HEK293 (cell line): Measurements from ENCODE around the gene RAP1B.
A peak's percentile ranks its signal among the peaks of the same experiment; 100 is the strongest.

Experiments
- CTCF ChIA-PET: fragments of 350-600 bp; formaldehyde crosslinking; extraction: SDS; loops from one replicate; lab custom pipeline; 2021; ENCODE audit warnings: antibody characterized with exemption; lab: Yijun Ruan, JAX
- POLR2A ChIA-PET: fragments of 300-600 bp; formaldehyde crosslinking; extraction: SDS; loops from one replicate; lab custom pipeline; 2020; ENCODE audit warnings: antibody characterized with exemption, inconsistent platforms; lab: Yijun Ruan, JAX
- H3K27ac ChIP-seq: fragments of 200-500 bp; sonication (Bioruptor generic); 2 replicates; pipeline ENCODE4 v1.5.1; 2014; ENCODE audit warnings: low read depth, low read length, control low read depth, inconsistent platforms; ENCODE audit errors: extremely low read depth
- H3K36me3 ChIP-seq, 2 experiments: fragments of 200-500 bp in 1 of 2; sonication (Bioruptor generic) in 1 of 2; 1 replicate in 1 of 2; 2 replicates in 1 of 2; pipeline ENCODE4 v1.5.1; 2014 to 2017; ENCODE audit warnings: inconsistent platforms in 2 of 2, low read length in 2 of 2; ENCODE audit not compliant: control insufficient read depth in 2 of 2, insufficient read depth in 1 of 2
- H3K4me1 ChIP-seq: fragments of 200-500 bp; sonication (Bioruptor generic); 2 replicates; pipeline ENCODE4 v1.5.1; 2014; ENCODE audit warnings: mild to moderate bottlenecking, low read length, inconsistent platforms; ENCODE audit not compliant: control insufficient read depth, insufficient read depth
- H3K4me3 ChIP-seq: 2 replicates; pipeline ENCODE4 v1.5.1; 2011; ENCODE audit warnings: low read depth, mild to moderate bottlenecking, control low read depth, low read length, moderate library complexity
- H3K9me3 ChIP-seq: fragments of 200-500 bp; sonication (Bioruptor generic); 2 replicates; pipeline ENCODE4 v1.5.1; 2014; ENCODE audit warnings: low read depth, low read length, inconsistent platforms; ENCODE audit not compliant: control insufficient read depth, insufficient read depth
- KLF10 ChIP-seq: fragments of 450-650 bp; IDR thresholded peaks from 2 replicates; pipeline ENCODE4 v1.5.1; 2018; ENCODE audit warnings: missing biosample characterization, mild to moderate bottlenecking, missing genetic modification characterization
- KLF7 ChIP-seq: fragments of 450-650 bp; formaldehyde crosslinking; IDR thresholded peaks from 2 replicates; pipeline ENCODE4 v1.5.1; 2016; ENCODE audit warnings: missing biosample characterization, missing genetic modification characterization, borderline replicate concordance
- PRDM1 ChIP-seq: fragments of 450-650 bp; formaldehyde crosslinking; IDR thresholded peaks from 2 replicates; pipeline ENCODE4; 2016; ENCODE audit warnings: missing biosample characterization, missing genetic modification characterization
- SP7 ChIP-seq: fragments of 450-650 bp; formaldehyde crosslinking; IDR thresholded peaks from 2 replicates; pipeline ENCODE4 v1.5.1; 2016; ENCODE audit warnings: missing biosample characterization, missing genetic modification characterization
- ZBTB7A ChIP-seq: fragments of 450-650 bp; formaldehyde crosslinking; IDR thresholded peaks from 2 replicates; pipeline ENCODE4 v1.5.1; 2016; ENCODE audit warnings: low read depth, missing biosample characterization, missing genetic modification characterization
- ZFHX2 ChIP-seq: fragments of 450-650 bp; formaldehyde crosslinking; conservative IDR thresholded peaks from 2 replicates; pipeline ENCODE4 v1.5.1; 2016; ENCODE audit warnings: missing biosample characterization, missing genetic modification characterization
- ZFP41 ChIP-seq: fragments of 450-650 bp; formaldehyde crosslinking; IDR thresholded peaks from 2 replicates; pipeline ENCODE4 v1.5.1; 2016; ENCODE audit warnings: missing biosample characterization, missing genetic modification characterization, borderline replicate concordance
- ZIC2 ChIP-seq: fragments of 450-650 bp; formaldehyde crosslinking; IDR thresholded peaks from 2 replicates; pipeline ENCODE4 v1.5.1; 2016; ENCODE audit warnings: missing biosample characterization, missing genetic modification characterization
- ZNF146 ChIP-seq: fragments of 450-650 bp; formaldehyde crosslinking; IDR thresholded peaks from 2 replicates; pipeline ENCODE4 v1.5.1; 2016; ENCODE audit warnings: missing biosample characterization, missing genetic modification characterization
- ZNF155 ChIP-seq: fragments of 450-650 bp; formaldehyde crosslinking; IDR thresholded peaks from 2 replicates; pipeline ENCODE4 v1.5.1; 2016; ENCODE audit warnings: missing biosample characterization, missing genetic modification characterization
- ZNF169 ChIP-seq: fragments of 450-650 bp; formaldehyde crosslinking; IDR thresholded peaks from 2 replicates; pipeline ENCODE4 v1.5.1; 2016; ENCODE audit warnings: missing biosample characterization, missing genetic modification characterization
- ZNF202 ChIP-seq: fragments of 450-650 bp; formaldehyde crosslinking; IDR thresholded peaks from 2 replicates; pipeline ENCODE4 v1.5.1; 2016; ENCODE audit warnings: missing biosample characterization, missing genetic modification characterization, borderline replicate concordance
- ZNF350 ChIP-seq: fragments of 450-650 bp; formaldehyde crosslinking; IDR thresholded peaks from 2 replicates; pipeline ENCODE4 v1.5.0; 2017; ENCODE audit warnings: missing biosample characterization, mild to moderate bottlenecking, missing genetic modification characterization
- ZNF366 ChIP-seq: fragments of 450-650 bp; formaldehyde crosslinking; conservative IDR thresholded peaks from 2 replicates; pipeline ENCODE4 v1.5.1; 2016; ENCODE audit warnings: missing biosample characterization, missing genetic modification characterization
- ZNF416 ChIP-seq: fragments of 450-650 bp; formaldehyde crosslinking; IDR thresholded peaks from 2 replicates; pipeline ENCODE4 v1.5.1; 2016; ENCODE audit warnings: missing biosample characterization, missing genetic modification characterization
- ZNF510 ChIP-seq: fragments of 450-650 bp; formaldehyde crosslinking; IDR thresholded peaks from 2 replicates; pipeline ENCODE4 v1.5.1; 2018; ENCODE audit warnings: mild to moderate bottlenecking, missing genetic modification characterization, missing biosample characterization; ENCODE audit not compliant: insufficient replicate concordance
- ZNF610 ChIP-seq: fragments of 450-650 bp; formaldehyde crosslinking; IDR thresholded peaks from 2 replicates; pipeline ENCODE4 v1.5.1; 2016; ENCODE audit warnings: missing biosample characterization, missing genetic modification characterization, borderline replicate concordance
- ZNF626 ChIP-seq: fragments of 450-650 bp; sonication (Bioruptor Pico); formaldehyde crosslinking; IDR thresholded peaks from 2 replicates; pipeline ENCODE4 v1.5.1; 2018; ENCODE audit warnings: missing biosample characterization, missing genetic modification characterization, inconsistent platforms
- ZSCAN16 ChIP-seq: fragments of 450-650 bp; formaldehyde crosslinking; IDR thresholded peaks from 2 replicates; pipeline ENCODE4 v1.5.1; 2016; ENCODE audit warnings: missing biosample characterization, missing genetic modification characterization
- ZXDB ChIP-seq: fragments of 450-650 bp; formaldehyde crosslinking; IDR thresholded peaks from 2 replicates; pipeline ENCODE4 v1.5.1; 2016; ENCODE audit warnings: missing biosample characterization, missing genetic modification characterization
- TF ChIP-seq, protein P1 (sequence below): fragments of 450-650 bp; formaldehyde crosslinking; IDR thresholded peaks from 2 replicates; pipeline ENCODE4 v1.5.1; 2016; ENCODE audit warnings: missing biosample characterization, missing genetic modification characterization
- TF ChIP-seq, protein P2 (sequence below): fragments of 450-650 bp; formaldehyde crosslinking; IDR thresholded peaks from 2 replicates; pipeline ENCODE4 v1.5.1; 2016; ENCODE audit warnings: missing biosample characterization, missing genetic modification characterization

Gene RAP1B

DNA sequence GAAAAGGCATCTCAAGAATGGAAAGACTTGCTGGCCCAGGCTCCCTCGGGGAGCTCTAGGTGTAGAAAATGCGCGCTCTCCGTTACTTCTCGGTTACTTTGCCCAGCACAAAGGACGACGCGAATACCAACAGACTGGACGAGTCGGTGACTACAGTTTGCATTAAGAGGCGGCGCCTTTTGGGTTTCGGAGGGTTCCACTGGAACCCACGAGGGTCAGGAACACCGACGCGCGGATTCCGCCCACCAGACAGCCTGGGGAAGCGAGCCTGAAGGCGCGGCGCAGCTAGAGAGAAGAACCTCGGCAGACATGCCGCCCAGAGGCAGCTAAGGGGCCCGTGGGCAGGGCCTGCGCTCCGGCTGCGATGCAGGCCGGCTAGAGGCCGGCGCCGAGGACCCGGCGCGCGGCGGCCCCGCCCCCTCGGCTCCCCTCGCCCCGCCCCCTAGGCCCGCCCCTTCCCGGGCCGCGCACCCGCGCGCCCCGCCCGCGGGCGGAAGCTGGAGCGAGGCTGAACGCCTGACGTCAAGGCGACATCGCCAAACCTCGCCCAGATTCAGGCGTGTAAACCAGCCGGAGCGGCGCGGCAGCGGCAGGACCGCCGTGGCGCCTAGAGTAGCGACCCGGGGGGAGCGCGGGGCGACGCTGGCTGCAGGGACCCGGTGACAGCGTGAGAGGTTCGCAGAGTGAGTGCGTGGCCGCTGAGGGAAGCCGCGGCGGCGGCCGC lies at the start of gene RAP1B (continued):
- TF ChIP-seq ZNF146 (tag by site-specific recombination) (no peak), ZIC2 (tag by site-specific recombination) (no peak), ZFP41 (tag by site-specific recombination) (no peak), ZNF510 (no peak), ZNF169 (tag by site-specific recombination) (no peak)

DNA sequence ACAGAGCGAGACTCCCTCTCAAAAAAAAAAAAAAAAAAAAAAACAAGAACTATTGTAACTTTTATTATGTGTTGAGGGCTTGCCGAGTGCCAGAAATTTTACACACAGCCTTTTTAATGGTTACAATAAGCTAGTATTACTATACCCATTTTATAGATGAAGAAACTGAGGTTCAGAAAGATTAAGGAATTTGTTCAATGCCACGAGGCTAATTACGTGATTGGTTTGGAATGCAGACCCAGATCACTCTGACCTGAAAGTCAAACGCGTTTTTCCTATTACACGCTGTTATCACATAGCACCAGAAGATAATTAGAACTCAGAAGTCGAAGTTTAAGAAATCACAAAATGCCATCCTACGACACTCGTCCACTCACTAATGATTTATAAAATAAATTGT lies 48.9 kb upstream of the RAP1B start:
- POLR2A ChIA-PET: interaction anchor here (0.7 kb wide), 1 partner anchor 41 kb away, joined by 3 read pairs; no protein-coding TSS in a partner anchor
- Histone ChIP-seq H3K27ac (no peak overlapping the region), H3K4me3 (no peak overlapping the region), H3K4me1 (peaks cover 8% of the 10 kb centered on the region; the same call in 1 of the 2 replicates), H3K9me3 (no peaks in the 10 kb centered on the region), H3K36me3 (no peaks in the 10 kb centered on the region)
- CTCF ChIA-PET: interaction anchor here (0.6 kb wide), 1 partner anchor 1142 kb away, joined by 3 read pairs; no protein-coding TSS in a partner anchor
- TF ChIP-seq ZNF626 (tag by site-specific recombination) (no peak), ZNF510 (no peak), ZNF202 (tag by site-specific recombination) (no peak), ZFHX2 (tag by site-specific recombination) (no peak), ZNF155 (tag by site-specific recombination) (no peak), KLF7 (tag by site-specific recombination) (no peak), ZXDB (tag by site-specific recombination) (no peak), ZNF610 (tag by site-specific recombination) (no peak)

DNA sequence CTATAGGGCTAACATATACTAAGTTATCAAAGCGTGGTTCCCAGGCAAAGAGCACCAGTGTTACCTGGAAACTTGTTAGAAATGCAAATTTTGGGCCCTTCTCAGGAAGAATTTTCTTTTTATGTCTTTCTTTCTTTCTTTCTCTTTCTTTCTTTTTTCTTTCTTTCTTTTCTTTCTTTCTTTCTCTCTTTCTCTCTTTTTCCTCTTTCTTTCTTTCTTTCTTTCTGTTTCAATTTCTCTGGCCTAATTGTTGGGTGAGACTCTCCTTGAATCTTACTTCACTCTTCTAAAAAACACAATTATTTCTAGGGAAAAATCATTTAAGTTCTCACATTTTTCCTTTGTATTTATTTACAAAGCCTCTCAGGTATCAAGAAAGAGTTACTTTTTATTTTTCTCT lies 46.5 kb upstream of the RAP1B start:
- Histone ChIP-seq H3K4me3 (no peak overlapping the region), H3K4me1 (peaks cover 8% of the 10 kb centered on the region; the same call in 1 of the 2 replicates), H3K27ac (no peak overlapping the region), H3K9me3 (no peaks in the 10 kb centered on the region), H3K36me3 (no peaks in the 10 kb centered on the region)
- ChIA-PET POLR2A (no interaction called here), CTCF (no interaction called here)
- TF ChIP-seq ZNF416 (tag by site-specific recombination): no peak
- TF ChIP-seq ZNF350 (tag by site-specific recombination): no peak
- TF ChIP-seq ZNF366 (tag by site-specific recombination): peak; percentile 87
- TF ChIP-seq ZSCAN16 (tag by site-specific recombination): no peak
- TF ChIP-seq, protein P1, sequence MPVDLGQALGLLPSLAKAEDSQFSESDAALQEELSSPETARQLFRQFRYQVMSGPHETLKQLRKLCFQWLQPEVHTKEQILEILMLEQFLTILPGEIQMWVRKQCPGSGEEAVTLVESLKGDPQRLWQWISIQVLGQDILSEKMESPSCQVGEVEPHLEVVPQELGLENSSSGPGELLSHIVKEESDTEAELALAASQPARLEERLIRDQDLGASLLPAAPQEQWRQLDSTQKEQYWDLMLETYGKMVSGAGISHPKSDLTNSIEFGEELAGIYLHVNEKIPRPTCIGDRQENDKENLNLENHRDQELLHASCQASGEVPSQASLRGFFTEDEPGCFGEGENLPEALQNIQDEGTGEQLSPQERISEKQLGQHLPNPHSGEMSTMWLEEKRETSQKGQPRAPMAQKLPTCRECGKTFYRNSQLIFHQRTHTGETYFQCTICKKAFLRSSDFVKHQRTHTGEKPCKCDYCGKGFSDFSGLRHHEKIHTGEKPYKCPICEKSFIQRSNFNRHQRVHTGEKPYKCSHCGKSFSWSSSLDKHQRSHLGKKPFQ (tag by site-specific recombination): no peak
- no peak for TF ChIP-seq ZBTB7A
- TF ChIP-seq PRDM1 (tag by site-specific recombination): peak; percentile 62
- no peak for TF ChIP-seq ZNF202 (tag by site-specific recombination)
- TF ChIP-seq, protein P2, sequence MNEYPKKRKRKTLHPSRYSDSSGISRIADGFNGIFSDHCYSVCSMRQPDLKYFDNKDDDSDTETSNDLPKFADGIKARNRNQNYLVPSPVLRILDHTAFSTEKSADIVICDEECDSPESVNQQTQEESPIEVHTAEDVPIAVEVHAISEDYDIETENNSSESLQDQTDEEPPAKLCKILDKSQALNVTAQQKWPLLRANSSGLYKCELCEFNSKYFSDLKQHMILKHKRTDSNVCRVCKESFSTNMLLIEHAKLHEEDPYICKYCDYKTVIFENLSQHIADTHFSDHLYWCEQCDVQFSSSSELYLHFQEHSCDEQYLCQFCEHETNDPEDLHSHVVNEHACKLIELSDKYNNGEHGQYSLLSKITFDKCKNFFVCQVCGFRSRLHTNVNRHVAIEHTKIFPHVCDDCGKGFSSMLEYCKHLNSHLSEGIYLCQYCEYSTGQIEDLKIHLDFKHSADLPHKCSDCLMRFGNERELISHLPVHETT (tag by site-specific recombination): no peak
- no peak for TF ChIP-seq KLF10 (tag by site-specific recombination)
- no peak for TF ChIP-seq SP7 (tag by site-specific recombination)
